Vagina (tissue), 2 donors: ENCODE measurements around the gene SVOP.

Experiments
- POLR2A ChIP-seq, 2 donors: fragments of 450-650 bp; IDR thresholded peaks; one replicate each; pipeline ENCODE4 v1.6.1; 2017; ENCODE audit warnings: antibody characterized with exemption in 2 of 2, mild to moderate bottlenecking in 2 of 2, moderate library complexity in 2 of 2
- TF ChIP-seq, protein P1 (sequence below), 3 experiments: fragments of 450-650 bp in 2 of 3; fragments of 200-600 bp in 1 of 3; sonication (generic) in 1 of 3; IDR thresholded peaks; one replicate each; pipeline ENCODE4 v1.5.1; 2017 to 2019; ENCODE audit warnings: antibody characterized with exemption in 3 of 3, mild to moderate bottlenecking in 2 of 3, moderate library complexity in 2 of 3

DNA sequence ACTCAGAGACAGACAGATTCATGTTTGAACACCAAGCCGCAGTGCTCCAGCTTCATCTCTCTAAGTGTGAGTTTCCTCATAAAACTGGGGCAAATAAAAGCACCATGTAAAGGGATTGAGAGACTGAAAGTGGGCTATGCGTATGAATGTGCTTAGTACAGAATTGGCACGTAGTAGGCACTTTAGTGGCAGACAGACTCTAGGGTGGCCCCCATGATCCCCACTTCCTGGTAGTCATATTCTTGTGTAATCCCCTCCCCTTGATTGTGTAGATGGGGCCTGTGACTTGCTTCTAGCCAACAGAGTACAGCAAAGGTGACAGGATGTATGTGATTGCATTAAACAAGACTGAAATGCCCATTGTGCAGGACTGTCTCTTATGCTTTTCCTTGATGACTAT lies 98.0 kb downstream of the SVOP start:
- TF ChIP-seq, protein P1, sequence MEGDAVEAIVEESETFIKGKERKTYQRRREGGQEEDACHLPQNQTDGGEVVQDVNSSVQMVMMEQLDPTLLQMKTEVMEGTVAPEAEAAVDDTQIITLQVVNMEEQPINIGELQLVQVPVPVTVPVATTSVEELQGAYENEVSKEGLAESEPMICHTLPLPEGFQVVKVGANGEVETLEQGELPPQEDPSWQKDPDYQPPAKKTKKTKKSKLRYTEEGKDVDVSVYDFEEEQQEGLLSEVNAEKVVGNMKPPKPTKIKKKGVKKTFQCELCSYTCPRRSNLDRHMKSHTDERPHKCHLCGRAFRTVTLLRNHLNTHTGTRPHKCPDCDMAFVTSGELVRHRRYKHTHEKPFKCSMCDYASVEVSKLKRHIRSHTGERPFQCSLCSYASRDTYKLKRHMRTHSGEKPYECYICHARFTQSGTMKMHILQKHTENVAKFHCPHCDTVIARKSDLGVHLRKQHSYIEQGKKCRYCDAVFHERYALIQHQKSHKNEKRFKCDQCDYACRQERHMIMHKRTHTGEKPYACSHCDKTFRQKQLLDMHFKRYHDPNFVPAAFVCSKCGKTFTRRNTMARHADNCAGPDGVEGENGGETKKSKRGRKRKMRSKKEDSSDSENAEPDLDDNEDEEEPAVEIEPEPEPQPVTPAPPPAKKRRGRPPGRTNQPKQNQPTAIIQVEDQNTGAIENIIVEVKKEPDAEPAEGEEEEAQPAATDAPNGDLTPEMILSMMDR (IDR thresholded peaks at IDR 0.05) = no peak
- TF ChIP-seq POLR2A (IDR thresholded peaks at IDR 0.05) = no peak
